M059J (cell line): ENCODE measurements around the gene HACL1. TPM values are rescaled to one million over a fixed set of nuclear protein-coding genes. Genes with fewer than 3 reads are reported as not detected.
"Not testable (repeated sequence)": the region's sequence is repeated elsewhere in the genome, so short reads cannot be mapped to it uniquely, and the experiment has no call there.

ENCODE experiments used
- DNase-seq: peaks from one replicate; pipeline ENCODE4 v3.0.0-alpha.2; 2012; ENCODE audit warnings: low read depth
- total RNA-seq: library from RNA; depleted of rRNA; stranded (reverse); fragments of >200 nt; shearing (Covaris generic); gene quantifications from 2 replicates; pipeline ENCODE4 v1.2.3, GENCODE V29; 2014

Gene HACL1
- total RNA-seq, 1 experiment from 2014 or later, result 19.5 TPM

DNA sequence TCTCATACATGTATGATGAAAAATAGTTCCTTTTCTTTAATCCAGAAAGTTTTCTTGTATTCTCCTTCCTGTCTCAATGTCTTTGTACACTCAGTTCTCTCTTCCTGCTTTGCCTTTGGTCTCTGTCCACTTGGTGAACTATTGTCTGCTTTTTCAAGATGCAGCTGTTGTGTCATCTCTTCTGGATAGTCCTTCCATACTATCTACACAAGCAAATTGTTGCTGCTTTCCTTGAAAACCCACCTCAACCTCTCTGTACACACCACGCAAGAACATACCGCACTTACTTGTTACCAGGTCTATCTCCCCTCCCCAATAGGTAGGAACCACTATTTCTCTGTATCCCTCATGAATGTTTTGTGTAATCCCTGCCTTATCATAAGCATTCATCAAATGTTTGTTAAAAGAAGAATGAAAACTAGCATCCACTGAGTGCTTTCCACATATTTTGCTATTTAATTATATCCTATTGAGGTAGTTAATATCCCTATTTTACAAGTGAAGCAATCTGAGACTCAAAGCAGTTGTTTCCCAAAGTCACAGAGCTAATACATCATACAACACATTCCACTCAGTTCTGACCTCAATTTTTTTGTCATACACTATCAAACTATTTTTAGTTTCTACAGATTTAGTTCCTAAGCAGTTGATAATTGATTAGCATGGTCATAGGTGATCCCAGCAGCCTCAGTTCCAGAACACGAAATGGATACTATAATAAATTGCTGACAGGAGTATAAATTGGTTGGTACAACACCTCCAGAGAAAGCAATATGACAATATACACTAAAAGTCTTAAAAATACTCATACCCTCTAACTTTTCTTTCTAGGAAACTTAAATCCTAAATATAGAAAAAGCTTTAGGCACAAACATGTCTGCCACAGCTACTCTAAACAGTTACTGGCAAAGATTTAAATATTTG lies 19.6 kb downstream of the HACL1 start:
- DNase-seq, result no peak

DNA sequence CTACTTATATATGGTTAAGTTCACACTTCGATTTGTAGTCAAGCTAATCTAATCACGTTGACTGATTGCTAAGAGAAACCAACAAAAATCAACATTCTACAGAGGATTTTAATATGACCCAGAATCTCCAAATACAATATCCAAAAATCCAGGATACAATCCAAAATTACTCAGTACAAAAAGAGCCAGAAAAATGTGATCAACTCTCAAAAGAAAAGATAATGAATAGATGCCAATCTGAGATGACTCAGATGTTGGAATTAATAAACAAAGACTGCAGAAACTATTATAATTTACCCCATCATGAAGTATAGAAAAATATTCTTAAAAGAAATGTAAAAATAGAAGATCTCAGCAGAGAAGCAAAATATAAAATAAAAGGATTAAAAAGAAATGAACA lies 22.3 kb downstream of the HACL1 start:
- DNase-seq, result peak; percentile 3

DNA sequence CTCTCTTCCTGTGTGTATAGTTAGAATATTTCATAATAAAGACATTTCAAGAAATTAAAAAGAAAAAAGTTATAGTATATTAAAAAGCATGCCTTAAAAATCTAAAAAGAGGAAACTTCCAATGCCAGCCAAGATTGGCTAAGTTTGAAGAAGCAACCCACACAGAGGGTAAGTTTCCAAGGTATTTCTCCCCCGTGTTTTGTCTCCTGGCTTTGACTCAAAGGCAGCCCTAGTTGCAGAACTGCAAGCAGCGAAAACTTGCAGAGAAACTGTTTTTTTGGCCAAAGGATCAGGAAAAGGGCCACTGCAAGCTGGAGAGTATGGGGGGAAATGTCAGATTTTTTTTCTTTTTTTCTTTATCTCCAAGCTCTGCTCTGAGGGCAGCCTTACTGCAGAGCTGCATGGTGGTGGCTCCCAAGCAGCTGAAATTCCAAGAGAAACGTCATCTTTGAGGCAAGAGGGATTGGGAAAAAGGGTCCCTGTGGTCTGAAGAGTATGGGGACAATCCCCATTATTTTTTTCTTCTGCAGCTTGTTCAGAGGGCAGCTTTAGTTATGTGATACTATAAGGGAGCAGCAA lies 23.0 kb downstream of the HACL1 start:
- no peak for DNase-seq

DNA sequence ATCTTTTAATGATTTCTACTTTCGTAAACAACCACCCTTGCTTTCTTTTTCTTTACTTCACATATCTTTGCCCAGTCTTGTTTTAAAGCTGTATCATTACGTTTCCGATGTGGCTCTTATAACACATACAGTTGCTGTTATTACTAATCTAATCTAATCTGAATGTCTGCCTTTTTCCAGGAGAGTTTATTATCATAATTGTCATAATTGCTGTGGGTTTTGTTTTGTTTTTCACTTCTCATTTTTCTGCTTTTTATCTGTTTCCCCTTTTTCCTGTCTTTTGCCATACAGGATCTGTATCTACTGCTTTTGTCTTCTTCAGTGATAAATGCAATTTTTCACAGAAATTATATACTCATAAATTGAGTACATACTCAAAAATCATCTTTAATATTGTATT lies 24.9 kb downstream of the HACL1 start:
- no peak for DNase-seq

DNA sequence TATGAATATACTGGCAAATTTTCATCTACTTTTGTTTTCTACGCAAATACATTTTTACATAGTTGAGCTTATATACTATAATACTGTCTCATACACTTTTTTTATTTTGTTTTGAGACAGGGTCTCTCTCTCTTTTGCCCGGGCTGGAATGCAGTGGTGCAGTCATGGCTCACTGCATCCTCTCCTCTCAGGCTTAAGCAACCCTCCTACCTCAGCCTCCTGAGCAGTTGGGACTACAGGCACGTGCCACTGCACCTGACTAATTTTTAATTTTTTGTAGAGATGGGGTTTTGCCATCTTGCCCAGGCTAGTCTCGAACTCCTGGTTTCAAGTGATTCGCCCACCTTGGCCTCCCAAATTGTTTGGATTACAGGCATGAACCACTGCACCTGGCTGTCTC lies 25.9 kb downstream of the HACL1 start:
- no peak for DNase-seq

DNA sequence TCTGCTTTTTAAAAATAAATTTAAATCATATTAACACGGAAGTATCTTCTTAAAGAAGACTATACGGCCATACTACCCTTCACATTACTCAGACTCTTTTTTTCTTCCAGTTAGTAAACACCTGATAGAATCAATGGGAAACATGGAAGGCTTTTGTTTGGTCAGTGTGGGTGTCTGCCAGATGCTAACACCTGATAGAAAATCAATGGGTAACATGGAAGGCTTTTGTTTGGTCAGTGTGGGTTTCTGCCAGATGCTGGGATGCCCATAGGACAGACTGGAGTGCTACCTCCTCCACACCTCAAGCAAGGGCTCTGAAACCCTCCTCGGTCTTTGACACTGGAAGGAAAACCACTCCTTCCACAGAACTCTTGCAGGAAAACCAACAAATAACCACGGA lies 29.2 kb downstream of the HACL1 start:
- DNase-seq, result no peak

DNA sequence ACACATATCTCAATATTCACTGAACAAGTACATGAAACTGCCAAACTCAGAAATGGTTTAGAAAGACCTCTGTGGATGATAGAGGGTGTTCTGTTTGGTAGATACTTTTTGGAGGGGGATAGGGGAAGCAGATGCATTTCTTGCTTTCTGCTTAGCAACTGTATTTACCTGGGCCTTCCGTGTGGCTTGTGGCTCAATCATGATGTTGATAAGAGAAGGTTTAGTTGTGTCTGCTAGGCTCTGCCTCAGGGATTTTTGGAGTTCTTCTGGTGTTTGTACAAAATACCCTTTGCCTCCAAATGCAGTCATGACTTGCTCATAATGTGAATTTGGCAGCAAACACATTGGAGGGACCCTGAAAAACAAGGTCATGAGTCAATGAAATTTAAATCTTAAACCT lies 38.2 kb downstream of the HACL1 start:
- DNase-seq, result no peak

DNA sequence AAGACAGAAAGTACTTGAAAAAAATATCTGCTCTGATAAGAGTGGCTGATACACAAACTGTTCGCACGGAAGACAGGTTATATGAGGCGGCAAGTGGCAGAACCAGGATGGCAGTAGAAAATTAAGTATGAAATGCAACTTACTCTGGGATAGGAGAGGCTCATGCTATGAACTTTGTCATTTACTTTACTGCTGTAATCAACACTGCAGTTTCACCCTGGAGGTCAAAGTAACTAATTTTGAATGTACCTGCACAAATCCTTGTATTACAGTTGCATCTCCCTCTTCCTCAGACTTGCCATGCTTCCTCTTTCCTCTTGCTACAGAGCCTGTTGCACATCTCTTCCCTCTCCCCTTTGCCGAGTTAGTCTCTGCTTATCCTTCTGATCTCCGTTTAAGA lies 38.8 kb downstream of the HACL1 start:
- DNase-seq, result no peak

DNA sequence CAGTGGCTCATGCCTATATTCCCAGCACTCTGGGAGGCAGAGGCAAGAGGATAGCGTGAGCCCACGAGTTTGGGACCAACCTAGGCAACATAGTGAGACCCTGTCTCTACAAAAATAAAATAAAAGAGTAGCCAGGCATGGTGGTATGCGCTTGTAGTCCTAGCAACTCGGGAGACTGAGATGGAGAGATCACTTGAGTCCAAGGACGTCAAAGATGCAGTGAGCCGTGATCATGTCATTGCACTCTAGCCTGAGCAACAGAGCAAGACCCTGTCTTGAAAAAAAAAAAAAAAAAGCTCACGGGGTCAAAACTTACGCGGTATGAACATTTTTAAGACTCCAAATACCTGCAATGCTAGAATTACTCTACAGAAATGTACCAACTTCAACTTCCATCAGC lies 42.8 kb downstream of the HACL1 start:
- DNase-seq, result no peak

DNA sequence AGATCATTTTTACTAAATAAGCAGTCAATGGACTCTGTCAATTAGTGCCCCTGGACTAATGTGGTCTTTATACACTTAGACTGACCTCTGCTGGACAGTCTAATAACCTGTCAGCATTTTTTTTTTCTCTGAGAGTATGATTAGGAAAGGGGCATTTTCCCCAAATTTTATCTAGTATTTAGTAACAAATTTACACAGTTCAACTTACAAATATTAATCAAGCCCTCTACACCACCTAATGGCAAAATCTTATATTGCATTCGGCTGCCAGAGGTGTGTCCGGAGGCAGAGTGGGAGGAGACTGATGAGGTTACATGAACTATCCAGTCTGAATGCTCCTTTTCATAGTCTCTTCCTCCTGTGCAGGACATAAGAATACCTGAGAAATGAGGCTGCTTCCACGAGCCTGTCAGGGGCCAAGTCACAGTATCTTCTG lies 43.8 kb downstream of the HACL1 start:
- peak; percentile 71 for DNase-seq

DNA sequence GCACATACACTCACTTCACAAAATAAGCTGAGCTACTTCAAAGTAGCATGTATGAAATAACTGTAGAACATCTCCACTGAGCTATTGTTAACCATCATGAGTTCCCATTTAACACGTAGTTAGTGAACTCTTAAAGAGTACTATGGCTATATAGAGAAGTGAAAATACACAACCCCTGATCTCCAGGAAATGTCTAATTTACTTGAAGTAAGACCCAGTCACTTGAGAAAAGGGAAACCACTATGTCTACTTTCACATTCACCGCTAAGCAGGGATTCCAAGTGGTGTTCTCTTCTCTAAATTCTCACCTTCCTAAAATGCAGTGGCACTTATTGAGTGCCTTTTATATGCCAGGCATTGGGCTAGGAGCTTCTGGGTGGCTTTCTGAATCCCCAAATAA lies 44.9 kb downstream of the HACL1 start:
- DNase-seq, result no peak

DNA sequence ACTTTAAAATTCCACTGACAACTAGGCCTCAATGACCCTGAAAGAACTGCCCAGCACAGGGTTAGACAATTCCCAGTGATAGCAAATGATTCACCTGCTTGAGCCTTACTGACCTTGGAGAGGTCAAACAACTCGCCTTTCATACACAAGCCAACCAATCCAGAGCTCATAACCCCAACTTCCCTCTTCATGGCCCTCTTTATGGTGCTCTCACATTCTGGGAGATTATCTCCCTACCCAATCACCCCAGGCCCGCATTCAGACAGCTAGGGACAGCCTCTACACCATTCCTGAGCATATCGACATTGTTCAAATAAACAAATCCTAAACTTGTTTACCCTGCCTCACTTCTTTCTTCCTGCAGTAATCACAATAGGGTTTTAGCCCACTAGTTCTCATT lies 47.6 kb downstream of the HACL1 start:
- no peak for DNase-seq

DNA sequence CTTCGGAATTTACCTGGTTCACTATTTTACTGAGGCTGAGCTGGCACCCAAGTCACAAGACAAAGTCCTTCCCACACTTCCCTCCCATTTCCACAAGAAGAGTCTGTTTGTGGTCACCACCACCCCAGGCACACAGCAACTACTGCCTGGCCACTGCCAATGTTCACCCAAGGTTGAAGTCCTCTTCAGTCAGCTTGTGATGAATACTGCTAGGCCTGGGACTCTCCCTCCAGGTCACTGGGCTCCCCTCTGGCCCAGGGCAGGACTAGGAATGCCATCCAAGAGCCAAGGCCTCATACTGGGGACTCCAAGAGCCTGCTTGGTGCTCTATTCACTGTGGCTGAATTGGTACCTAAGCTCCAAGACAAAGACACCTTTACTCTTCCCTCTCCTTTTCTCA lies 49.5 kb downstream of the HACL1 start:
- no peak for DNase-seq

DNA sequence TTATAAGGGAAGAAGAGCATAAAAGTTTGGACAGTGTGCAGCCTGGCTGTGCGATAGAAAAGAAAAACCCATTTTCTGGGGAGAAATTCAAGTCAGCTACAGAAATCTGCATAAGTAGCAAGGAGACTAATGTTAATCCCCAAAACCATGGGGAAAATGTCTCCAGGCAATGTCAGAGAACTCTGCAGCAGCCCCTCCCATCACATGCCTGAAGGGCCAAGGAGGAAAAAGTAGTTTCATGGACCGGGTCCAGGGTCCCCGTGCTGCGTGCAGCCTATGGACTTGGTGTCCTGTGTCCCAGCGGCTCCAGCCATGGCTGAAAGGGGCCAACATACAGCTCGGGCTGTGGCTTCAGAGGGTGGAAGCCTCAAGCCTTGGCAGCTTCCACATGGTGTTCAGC lies 51.5 kb downstream of the HACL1 start:
- DNase-seq, result no peak

DNA sequence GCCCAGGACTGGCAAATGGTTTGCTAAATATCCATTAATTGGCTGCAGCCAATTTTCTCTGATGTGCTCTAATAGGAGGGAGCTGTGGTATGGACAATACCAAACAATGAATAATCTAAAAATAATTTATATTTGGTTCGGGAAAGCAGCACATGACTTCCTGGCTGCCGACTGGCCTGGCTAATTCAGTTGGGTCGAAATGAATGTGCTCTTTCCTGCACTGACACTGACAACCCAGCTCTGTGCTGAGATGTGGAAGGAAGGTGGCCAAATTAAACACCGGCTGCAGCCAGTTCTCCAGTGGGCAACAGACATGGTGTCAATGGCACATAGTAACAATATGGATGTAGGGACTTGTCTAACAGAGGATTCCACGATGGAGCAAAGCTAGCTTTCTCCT lies 58.8 kb downstream of the HACL1 start:
- DNase-seq, result no peak

DNA sequence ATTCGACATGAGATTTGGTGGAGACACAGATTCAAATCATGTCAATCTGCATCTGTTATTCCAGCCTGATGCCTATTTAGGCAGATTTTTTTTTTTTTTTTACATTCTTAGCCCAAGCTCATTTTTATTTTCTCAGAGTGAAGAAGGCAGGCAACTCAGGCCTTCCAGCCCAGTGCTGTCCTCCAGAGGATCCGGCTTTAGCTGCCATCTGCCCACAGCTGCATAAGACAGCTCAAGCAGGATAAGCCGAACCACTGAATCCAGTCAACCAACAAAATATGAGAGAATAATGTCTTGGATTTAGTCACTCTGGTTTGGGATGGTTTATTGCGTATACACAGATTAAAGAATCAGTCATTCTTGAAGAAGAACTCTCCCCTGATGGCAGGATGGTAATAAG lies 60.0 kb downstream of the HACL1 start:
- no peak for DNase-seq

DNA sequence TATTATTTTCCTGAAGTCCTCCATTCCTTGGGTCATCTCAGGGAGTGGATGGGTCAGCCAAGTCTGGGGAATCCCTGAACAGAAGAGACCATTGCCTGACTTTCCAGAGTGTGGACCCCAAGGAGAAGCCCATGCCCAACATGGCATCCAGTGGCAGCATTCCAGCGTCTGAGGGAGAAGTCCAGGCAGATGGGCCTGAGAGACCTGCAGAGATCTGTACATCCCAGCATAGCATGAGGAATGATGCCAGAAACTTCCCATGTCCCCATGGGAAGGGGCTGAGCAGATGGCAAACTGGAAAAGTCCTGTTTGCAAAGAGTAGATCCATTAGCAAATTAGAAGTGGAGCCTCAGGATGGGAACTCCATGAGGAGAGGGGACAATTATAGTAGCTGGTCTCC lies 62.3 kb downstream of the HACL1 start:
- DNase-seq, result no peak

DNA sequence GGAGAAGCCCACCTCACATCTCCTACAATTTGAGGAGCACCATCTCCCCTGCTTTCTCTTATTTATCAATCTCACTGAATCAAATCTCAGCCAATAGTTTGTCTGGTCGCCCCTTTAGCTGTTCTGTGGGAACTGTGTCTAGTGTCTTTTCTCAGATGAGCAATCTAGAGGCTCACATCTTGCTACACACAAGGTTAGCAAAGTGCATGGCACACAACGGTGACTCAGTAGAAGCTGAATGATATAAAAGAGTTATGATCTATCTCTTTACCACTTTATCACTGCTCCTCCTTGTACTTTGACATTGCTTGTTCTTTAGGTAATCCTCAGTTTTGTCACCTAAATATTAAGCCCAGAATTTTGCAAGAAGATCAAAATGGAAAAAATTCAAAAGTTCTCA lies 63.0 kb downstream of the HACL1 start:
- no peak for DNase-seq

DNA sequence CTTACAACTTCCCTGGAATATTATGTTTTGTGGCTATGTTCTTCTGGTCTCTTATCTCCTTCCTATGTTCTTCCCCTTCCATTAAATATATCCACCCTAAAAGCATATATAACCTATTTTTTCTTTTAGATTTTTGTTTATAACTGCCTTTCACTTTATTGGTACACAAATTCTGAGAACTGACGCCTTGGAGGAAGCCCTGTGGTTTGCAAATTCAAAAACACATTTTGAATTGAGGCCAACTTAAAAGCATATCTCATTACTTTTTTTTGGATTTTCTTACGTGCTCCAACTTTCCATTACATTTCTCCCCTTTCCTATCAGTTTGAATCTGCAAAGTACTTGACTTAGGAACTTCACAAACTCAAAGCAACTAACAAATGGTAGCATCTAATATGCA lies 64.5 kb downstream of the HACL1 start:
- no peak for DNase-seq

DNA sequence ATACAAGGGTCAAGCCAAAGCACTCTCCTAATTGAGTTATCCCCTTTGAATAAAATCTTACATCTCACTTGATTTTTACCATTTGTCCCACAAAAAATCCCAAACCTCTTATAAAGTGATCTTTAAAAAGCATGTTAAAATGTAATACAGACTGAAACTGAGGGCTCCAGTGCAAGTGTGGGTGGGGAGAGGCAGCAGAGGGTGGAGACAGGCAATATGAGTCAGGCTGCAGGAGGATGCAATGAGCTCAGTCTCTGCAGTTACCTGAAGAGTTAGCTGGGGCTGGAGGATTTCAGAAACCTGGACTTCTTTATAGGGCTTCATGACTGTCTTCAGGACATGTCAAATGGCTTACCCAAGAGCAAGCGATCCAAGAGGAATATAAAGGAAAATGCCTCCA lies 65.6 kb downstream of the HACL1 start:
- DNase-seq, result no peak

DNA sequence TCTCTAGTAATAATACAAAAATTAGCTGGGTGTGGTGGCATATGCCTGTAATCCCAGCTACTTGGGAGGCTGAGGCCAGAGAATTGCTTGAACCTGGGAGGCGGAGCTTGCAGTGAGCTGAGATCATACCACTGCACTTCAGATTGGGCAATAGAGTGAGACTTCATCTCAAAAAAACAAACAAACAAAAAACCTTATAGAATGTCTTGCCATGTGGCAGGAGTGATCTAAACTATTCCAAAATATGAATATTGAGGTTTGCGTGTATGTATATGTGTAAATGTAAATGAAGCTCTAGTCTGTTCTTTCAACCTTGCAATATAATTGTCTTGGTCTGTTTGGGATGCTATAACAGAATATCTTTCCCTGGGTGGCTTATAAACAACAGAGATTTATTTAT lies 68.8 kb downstream of the HACL1 start:
- DNase-seq, result not testable (repeated sequence)

DNA sequence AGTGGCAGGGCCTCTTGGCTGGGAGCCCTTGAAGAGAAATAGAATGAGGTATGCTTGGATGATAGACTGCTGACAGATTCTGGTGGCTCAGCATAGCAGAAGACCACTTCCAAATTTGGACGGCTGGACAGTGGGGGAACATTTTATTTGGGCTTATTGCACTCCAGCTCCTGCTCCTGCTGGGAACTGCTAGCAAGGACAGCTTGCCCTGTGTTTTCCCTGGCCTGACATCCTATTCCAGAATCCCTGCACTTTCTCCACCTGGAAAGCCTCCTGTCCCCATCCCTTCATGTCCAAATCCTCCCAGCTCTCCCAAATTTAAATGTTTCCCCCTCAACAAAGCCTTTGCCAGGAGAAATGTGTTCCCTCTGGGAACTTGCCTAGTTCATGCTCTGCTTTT lies 70.0 kb downstream of the HACL1 start:
- DNase-seq, result no peak

DNA sequence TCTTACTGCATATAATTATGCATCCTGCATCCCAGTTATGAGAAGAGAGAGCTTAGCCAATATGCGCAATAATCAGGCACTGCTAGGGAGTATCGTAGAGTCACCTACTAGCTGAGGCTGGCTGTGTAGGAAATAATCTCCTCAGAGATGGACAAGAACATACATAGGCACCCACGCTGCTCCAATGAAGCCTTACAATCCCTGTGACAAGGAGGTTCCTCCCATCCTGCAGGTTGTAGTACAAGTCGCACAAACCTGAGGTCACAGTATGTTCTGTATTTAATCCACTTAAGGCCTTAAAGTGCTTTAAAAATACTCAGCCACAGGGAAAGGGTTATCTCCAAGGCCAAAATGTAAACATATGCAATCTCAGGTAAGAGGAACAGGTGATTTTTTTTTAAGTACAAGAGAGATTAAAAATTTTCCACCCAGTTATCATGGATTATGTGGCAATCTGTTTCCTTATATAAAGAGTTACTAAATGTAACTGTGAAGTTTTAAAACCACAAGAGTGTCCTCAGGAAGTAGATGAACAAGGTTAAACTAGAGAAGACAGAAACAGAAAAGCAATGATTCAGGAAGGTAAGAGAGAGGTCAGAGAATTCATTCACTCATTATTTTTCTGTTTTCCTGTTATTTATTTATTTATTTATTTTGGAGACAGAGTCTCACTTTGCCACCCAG lies 72.4 kb downstream of the HACL1 start:
- no peak for DNase-seq
